ENCODE measurements around the gene ADPRS. TPM values are rescaled to one million over a fixed set of nuclear protein-coding genes. Genes with fewer than 3 reads are reported as not detected.

The ADPRS gene
- total and polyA plus RNA-seq, 9 of the 15 experiments (the other 6 are each of a cell fraction or from before 2014, with no cell fraction given): 5.9 to 40.0 (median 27.4) TPM

DNA sequence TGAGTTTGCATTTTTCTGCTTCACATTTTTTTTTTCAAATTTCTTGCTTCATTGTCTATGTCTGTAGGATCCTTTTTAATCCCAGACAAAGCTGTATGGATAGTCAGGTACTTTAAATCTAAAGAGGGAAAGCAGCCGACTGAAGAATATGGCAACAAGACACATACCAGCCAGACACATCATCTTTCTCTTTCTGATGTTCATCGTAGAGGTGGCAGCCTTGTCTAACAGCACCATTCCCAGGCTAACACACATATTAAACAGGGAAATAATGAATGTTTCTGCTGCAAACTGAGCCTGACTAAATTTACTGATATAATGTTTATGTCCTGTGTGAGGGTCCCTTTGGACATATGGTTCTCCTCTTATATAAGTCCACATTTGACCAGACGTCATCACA, 8.5 kb upstream of the ADPRS start:
- DNase-seq (ENCODE audit: extremely low read depth in 1 of 4, low spot score in 3 of 4): no peak
- no peaks in the 10 kb centered on the region for H3K9me1 ChIP-seq (ENCODE audit: control insufficient read depth, insufficient read depth, low read length)
- ChIA-PET POLR2A (no interaction called here), CTCF (ENCODE audit: low intra/inter-chr PET ratio) (no interaction called here)
- no peaks in the 10 kb centered on the region for H3K79me2 ChIP-seq (ENCODE audit: control insufficient read depth, insufficient read depth, low read length)
- no peak for ATAC-seq
- no peak overlapping the region for H3K4me3 ChIP-seq
- intact Hi-C loops (cut with micrococcal nuclease): no loop called here
- H3K4me2 ChIP-seq (ENCODE audit: insufficient read depth, low read length): no peak overlapping the region
- H4K20me1 ChIP-seq (replicated peaks; ENCODE audit: control insufficient read depth, insufficient read depth, low read length): no peaks in the 10 kb centered on the region
- no peaks in the 10 kb centered on the region for H3K36me3 ChIP-seq (ENCODE audit: control insufficient read depth, insufficient read depth, low read length)
- H3K27me3 ChIP-seq (ENCODE audit: control insufficient read depth in 2 of 2, insufficient read depth in 2 of 2, low read length in 2 of 2): no peaks in the 10 kb centered on the region
- BruUV-seq (replicated peaks): no TSS peak
- peak overlapping the region; percentile 22 for H2AFZ ChIP-seq (ENCODE audit: low read depth, low read length)
- no peak overlapping the region for H3K9ac ChIP-seq (ENCODE audit: insufficient read depth in 1 of 2, low read depth in 2 of 2, low read length in 2 of 2)
- in situ Hi-C loops (cut with MboI): no loop called here
- WGBS (ENCODE audit: insufficient coverage, low coverage, missing lambda C conversion rate): 29% methylated on average over 3 of the region's 3 CpGs
- no peak for FAIRE-seq
- no peaks in the 10 kb centered on the region for H3K9me3 ChIP-seq (replicated peaks; ENCODE audit: control insufficient read depth, insufficient read depth, low read depth, low read length)
- TF ChIP-seq SAFB2 (IDR thresholded peaks at IDR 0.05; ENCODE audit: borderline replicate concordance, low read depth, low read length, severe bottlenecking) (no peak), RBBP5 (IDR thresholded peaks at IDR 0.05; ENCODE audit: borderline replicate concordance, insufficient read depth, low read length, poor library complexity, severe bottlenecking) (no peak), POLR2AphosphoS5 (IDR thresholded peaks at IDR 0.05; ENCODE audit: control insufficient read depth, insufficient read depth, low read depth, low read length) (no peak), MAFG (tag; conservative IDR thresholded peaks at IDR 0.05) (0 out of 2 replicates have a peak, but pooled peaks have one; percentile 21)
- TF ChIP-seq, protein P1, sequence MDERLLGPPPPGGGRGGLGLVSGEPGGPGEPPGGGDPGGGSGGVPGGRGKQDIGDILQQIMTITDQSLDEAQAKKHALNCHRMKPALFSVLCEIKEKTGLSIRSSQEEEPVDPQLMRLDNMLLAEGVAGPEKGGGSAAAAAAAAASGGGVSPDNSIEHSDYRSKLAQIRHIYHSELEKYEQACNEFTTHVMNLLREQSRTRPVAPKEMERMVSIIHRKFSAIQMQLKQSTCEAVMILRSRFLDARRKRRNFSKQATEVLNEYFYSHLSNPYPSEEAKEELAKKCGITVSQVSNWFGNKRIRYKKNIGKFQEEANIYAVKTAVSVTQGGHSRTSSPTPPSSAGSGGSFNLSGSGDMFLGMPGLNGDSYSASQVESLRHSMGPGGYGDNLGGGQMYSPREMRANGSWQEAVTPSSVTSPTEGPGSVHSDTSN (CRISPR knock-in tag; IDR thresholded peaks at IDR 0.05; ENCODE audit: low read depth): no peak
- TF ChIP-seq, protein P1 (tag; conservative IDR thresholded peaks at IDR 0.05; ENCODE audit: low read depth): no peak
- TF ChIP-seq, protein P2, sequence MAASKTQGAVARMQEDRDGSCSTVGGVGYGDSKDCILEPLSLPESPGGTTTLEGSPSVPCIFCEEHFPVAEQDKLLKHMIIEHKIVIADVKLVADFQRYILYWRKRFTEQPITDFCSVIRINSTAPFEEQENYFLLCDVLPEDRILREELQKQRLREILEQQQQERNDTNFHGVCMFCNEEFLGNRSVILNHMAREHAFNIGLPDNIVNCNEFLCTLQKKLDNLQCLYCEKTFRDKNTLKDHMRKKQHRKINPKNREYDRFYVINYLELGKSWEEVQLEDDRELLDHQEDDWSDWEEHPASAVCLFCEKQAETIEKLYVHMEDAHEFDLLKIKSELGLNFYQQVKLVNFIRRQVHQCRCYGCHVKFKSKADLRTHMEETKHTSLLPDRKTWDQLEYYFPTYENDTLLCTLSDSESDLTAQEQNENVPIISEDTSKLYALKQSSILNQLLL (CRISPR knock-in tag; IDR thresholded peaks at IDR 0.05; ENCODE audit: borderline replicate concordance): no peak
- peaks cover 0 to 12% of the 10 kb centered on the region in 2 experiments; a peak in 4 of 5 replicates for H3K4me1 ChIP-seq (replicated peaks in 1 of 2; ENCODE audit: control insufficient read depth in 2 of 2, insufficient read depth in 2 of 2, low read length in 2 of 2)
- no peak overlapping the region for H3K27ac ChIP-seq (ENCODE audit: extremely low read depth, low read depth, low read length)
